Fibroblast of villous mesenchyme (primary cell): ENCODE measurements around the gene SCN3A. TPM values are rescaled to one million over a fixed set of nuclear protein-coding genes. Genes with fewer than 3 reads are reported as not detected.

Experiments used
- DNase-seq: peaks from one replicate; pipeline ENCODE4 v3.0.0-alpha.2; 2010; ENCODE audit warnings: low read depth
- H3K4me3 ChIP-seq: 2 replicates; pipeline ENCODE4 v1.5.1; 2011; ENCODE audit warnings: low read depth, mild to moderate bottlenecking, low read length
- CTCF ChIP-seq: IDR thresholded peaks from 2 replicates; pipeline ENCODE4 v1.5.1; 2012; ENCODE audit warnings: low read depth, mild to moderate bottlenecking, low read length; ENCODE audit not compliant: insufficient read depth
- total RNA-seq: library from RNA; depleted of rRNA; stranded (reverse); fragments of >200 nt; gene quantifications from 2 replicates; pipeline ENCODE4 v1.2.3, GENCODE V29; 2012

The SCN3A gene
- total RNA-seq, 1 donor, result not detected

- no peak overlapping the region for H3K4me3 ChIP-seq
- no peak for TF ChIP-seq CTCF
- DNase-seq, result no peak
Observed at GRCh38 chr2:165164201-165164600, 39.6 kb downstream of the SCN3A start.

- no peak for TF ChIP-seq CTCF
- DNase-seq, result no peak
- H3K4me3 ChIP-seq, result no peak overlapping the region
Observed at GRCh38 chr2:165163761-165164160, 40.1 kb downstream of the SCN3A start.

GRCh38 chr2:165162466-165162865 is 41.4 kb downstream of the SCN3A start:
- no peak for DNase-seq
- H3K4me3 ChIP-seq, result no peak overlapping the region
- no peak for TF ChIP-seq CTCF

GRCh38 chr2:165161510-165161909 is 42.3 kb downstream of the SCN3A start:
- no peak for TF ChIP-seq CTCF
- no peak for DNase-seq
- H3K4me3 ChIP-seq, result no peak overlapping the region

- no peak overlapping the region for H3K4me3 ChIP-seq
- no peak for TF ChIP-seq CTCF
- DNase-seq, result no peak
Observed at GRCh38 chr2:165157160-165157559, 46.7 kb downstream of the SCN3A start.

- no peak for TF ChIP-seq CTCF
- no peak for DNase-seq
- H3K4me3 ChIP-seq, result no peak overlapping the region
Observed at GRCh38 chr2:165155152-165155551, 48.7 kb downstream of the SCN3A start.

GRCh38 chr2:165149439-165149838 is 54.4 kb downstream of the SCN3A start:
- DNase-seq, result no peak
- TF ChIP-seq CTCF, result no peak
- H3K4me3 ChIP-seq, result no peak overlapping the region
